Measurements from ENCODE around the gene FREM3.
A peak's percentile ranks its signal among the peaks of the same experiment; 100 is the strongest.
"Not testable (repeated sequence)": the region's sequence is repeated elsewhere in the genome, so short reads cannot be mapped to it uniquely, and the experiment has no call there.

FREM3 gene

DNA sequence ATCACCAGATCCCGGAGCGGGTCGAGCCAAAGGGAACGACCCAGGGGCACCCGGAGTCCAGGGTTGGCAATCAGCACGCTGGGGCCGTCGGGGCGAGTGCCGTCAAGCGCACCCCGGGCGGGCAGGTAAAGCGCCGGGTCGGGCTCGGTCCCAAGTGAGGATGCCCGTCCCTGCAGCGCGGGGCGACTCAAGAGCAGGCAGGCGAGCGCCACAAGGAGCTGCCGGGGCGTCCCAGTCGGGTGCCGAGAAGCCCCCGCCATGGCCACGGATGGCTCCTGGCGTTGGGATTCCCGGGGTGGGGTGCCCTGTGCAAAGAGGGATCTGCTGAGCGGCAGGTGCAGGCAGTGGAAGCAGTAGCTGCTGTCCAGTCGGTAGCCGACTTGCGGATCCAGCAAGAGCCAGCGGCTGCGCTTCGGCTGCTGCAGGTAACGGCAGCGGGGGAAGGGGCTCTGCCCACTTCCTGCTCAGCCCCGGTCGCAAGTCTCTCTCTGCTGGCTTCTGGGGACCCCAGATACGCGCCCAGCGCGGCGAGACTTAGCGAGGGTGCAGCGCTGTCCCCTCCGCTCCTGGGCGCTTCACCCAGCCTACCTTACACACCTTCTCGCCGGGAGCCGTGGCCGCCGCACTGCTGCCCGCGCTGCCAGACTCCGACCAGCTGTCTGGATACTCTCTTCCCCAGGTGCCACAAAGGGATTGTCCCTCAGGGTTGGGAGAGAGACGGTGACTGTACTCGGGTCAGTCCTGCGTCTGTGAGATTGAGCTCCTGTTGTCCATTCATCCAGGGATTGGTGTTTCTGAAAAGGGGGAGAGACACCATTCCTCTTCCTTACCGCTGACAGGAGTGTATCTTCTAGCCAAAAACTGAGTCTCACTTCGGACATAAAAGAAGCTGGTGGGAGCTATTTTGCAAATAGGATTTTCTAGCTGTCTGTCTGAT is at the start of gene FREM3:
Gene FREM3 (minus strand): TSS at position 260 of the 937 bp plus-strand sequence. CDS start 0 bp downstream, at position 260.
- H3K4me3 ChIP-seq (ENCODE audit: low read depth, low read length), result peak within 1 kb of the TSS; percentile 61
- peak within 1 kb of the TSS; percentile 56 for H3K9ac ChIP-seq (ENCODE audit: low read depth, low read length)
- no peaks in the 10 kb centered on the region for H3K36me3 ChIP-seq (ENCODE audit: control insufficient read depth, insufficient read depth, low read length)
- no peaks in the 10 kb centered on the region for H3K4me1 ChIP-seq (ENCODE audit: control insufficient read depth, insufficient read depth, low read length)
- H3K27me3 ChIP-seq (ENCODE audit: control insufficient read depth, insufficient read depth, low read length), result peaks cover 60% of the 10 kb centered on the region
- no peaks in the 10 kb centered on the region for H3K9me3 ChIP-seq (ENCODE audit: control insufficient read depth, insufficient read depth, low read length)

DNA sequence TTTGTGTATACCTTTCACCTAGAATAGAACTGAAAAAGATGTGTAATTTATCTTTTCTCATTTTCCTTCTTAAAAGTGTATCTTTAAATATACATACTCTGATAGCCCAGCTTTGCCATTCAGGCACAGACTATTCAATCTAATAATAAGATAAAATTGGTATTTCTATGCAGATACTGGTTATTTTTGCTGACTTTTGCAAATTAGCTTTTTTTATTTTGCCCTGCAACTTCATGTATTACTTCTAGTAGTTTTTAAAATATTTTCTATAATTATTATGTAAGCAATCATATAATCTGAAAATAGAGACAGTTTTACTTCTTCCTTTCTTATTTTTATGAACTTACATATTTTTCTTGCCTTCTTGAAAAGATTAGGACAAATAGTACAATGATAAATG is 45.4 kb upstream of the FREM3 start:
- no peak overlapping the region for H3K4me3 ChIP-seq (ENCODE audit: low read depth, low read length)
- no peak overlapping the region for H3K9ac ChIP-seq (ENCODE audit: low read depth, low read length)
- H3K36me3 ChIP-seq (ENCODE audit: control insufficient read depth, insufficient read depth, low read length), result no peaks in the 10 kb centered on the region
- H3K4me1 ChIP-seq (ENCODE audit: control insufficient read depth, insufficient read depth, low read length), result no peaks in the 10 kb centered on the region
- H3K27me3 ChIP-seq (ENCODE audit: control insufficient read depth, insufficient read depth, low read length), result no peaks in the 10 kb centered on the region
- no peaks in the 10 kb centered on the region for H3K9me3 ChIP-seq (ENCODE audit: control insufficient read depth, insufficient read depth, low read length)

DNA sequence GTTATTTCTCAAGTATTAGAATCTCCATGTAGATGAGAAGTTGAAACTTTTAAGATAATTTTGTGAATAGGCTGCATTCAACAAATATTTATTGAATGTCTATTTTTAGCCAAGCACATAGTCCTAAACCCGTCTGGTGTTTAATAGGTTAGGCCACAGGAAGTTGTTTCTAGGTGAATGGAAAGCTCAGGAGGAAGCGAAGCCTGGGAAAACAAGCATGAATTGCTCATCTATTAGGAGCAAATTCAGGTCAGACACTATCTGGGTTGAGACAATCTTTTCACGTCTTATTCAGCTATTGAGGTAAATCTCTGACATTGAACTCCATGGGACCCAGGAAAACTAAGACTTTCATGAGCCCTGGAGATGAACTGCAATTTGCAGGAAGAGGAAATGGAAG is 43.1 kb upstream of the FREM3 start:
- no peak overlapping the region for H3K4me3 ChIP-seq (ENCODE audit: low read depth, low read length)
- no peaks in the 10 kb centered on the region for H3K36me3 ChIP-seq (ENCODE audit: control insufficient read depth, insufficient read depth, low read length)
- H3K4me1 ChIP-seq (ENCODE audit: control insufficient read depth, insufficient read depth, low read length), result no peaks in the 10 kb centered on the region
- H3K9ac ChIP-seq (ENCODE audit: low read depth, low read length), result no peak overlapping the region
- no peaks in the 10 kb centered on the region for H3K9me3 ChIP-seq (ENCODE audit: control insufficient read depth, insufficient read depth, low read length)
- no peaks in the 10 kb centered on the region for H3K27me3 ChIP-seq (ENCODE audit: control insufficient read depth, insufficient read depth, low read length)

DNA sequence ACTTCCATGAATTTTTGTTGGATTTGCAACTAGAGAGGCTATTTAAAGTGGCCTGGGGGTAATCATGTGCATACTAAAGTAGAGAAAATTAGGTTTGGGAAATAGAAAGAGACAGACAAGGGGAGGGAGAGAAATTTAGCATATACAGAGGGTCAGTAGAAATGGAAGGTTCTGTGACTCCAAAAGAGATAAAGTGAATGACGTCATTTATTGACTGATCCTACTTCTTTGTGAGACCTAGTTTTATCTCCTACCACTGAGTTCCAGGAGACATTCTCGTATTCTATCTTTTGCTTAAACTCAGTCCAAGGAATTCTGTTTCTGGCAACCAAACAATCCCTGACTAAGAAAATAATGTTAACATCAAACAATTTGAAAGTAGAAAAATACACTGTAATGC is 42.4 kb upstream of the FREM3 start:
- no peaks in the 10 kb centered on the region for H3K4me1 ChIP-seq (ENCODE audit: control insufficient read depth, insufficient read depth, low read length)
- H3K36me3 ChIP-seq (ENCODE audit: control insufficient read depth, insufficient read depth, low read length), result no peaks in the 10 kb centered on the region
- no peaks in the 10 kb centered on the region for H3K27me3 ChIP-seq (ENCODE audit: control insufficient read depth, insufficient read depth, low read length)
- no peak overlapping the region for H3K9ac ChIP-seq (ENCODE audit: low read depth, low read length)
- H3K9me3 ChIP-seq (ENCODE audit: control insufficient read depth, insufficient read depth, low read length), result no peaks in the 10 kb centered on the region
- no peak overlapping the region for H3K4me3 ChIP-seq (ENCODE audit: low read depth, low read length)

DNA sequence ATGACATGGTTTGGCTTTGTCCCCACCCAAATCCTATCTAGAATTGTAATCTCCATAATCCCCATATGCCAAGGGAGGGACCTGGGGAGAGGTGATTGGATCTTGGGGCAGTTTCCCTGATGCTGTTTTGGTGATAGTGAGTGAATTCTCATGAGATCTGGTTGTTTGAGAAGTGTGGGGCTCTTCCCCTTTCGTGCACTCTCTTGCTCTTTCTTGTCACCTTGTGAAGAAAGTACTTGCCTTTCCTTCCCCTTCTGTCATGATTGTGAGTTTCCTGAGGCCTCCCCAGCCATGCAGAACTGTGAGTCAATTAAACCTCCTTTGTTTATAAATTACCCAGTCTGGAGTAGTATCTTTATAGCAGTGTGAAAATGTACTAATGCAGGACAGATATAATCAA is 36.4 kb upstream of the FREM3 start:
- no peaks in the 10 kb centered on the region for H3K27me3 ChIP-seq (ENCODE audit: control insufficient read depth, insufficient read depth, low read length)
- H3K4me1 ChIP-seq (ENCODE audit: control insufficient read depth, insufficient read depth, low read length), result no peaks in the 10 kb centered on the region
- no peaks in the 10 kb centered on the region for H3K36me3 ChIP-seq (ENCODE audit: control insufficient read depth, insufficient read depth, low read length)
- H3K9me3 ChIP-seq (ENCODE audit: control insufficient read depth, insufficient read depth, low read length), result no peaks in the 10 kb centered on the region
- H3K4me3 ChIP-seq (ENCODE audit: low read depth, low read length), result no peak overlapping the region
- H3K9ac ChIP-seq (ENCODE audit: low read depth, low read length), result no peak overlapping the region

DNA sequence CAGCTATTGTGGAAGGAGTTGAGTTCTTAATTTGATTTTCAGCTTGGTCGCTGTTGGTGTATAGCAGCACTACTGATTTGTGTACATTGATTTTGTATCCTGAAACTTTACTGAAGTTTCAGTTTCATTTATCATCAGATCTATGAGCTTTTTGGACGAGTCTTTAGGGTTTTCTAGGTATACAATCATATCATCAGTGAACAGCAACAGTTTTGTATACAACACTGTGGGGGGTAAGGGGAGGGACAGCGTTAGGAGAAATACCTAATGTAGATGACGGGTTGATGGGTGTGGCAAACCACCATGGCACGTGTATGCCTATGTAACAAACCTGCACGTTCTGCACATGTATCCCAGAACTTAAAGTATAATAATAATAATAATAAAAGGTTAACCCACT is 35.6 kb upstream of the FREM3 start:
- H3K9me3 ChIP-seq (ENCODE audit: control insufficient read depth, insufficient read depth, low read length); H3K9ac ChIP-seq (ENCODE audit: low read depth, low read length); H3K4me1 ChIP-seq (ENCODE audit: control insufficient read depth, insufficient read depth, low read length); H3K36me3 ChIP-seq (ENCODE audit: control insufficient read depth, insufficient read depth, low read length); H3K4me3 ChIP-seq (ENCODE audit: low read depth, low read length); H3K27me3 ChIP-seq (ENCODE audit: control insufficient read depth, insufficient read depth, low read length): not testable (repeated sequence)

DNA sequence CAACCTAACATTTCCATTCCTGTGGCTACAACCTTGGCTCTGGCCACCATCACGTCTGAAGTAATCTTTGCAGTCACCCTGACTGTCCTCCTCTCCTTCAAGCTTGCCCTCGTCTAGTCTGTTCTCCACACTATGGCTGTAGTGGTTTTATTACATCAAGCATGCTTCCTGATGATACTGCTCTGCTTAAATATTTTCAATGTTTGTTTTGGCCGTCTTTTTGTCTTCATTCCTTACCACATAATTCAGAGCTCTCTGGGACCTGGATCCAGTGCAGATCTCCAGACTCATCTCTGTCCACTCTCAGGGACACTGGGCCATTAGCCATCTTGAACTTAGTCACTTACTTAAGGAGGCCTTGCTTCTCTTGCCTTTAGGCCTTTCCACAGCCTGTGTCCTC is 27.7 kb upstream of the FREM3 start:
- H3K4me3 ChIP-seq (ENCODE audit: low read depth, low read length), result no peak overlapping the region
- no peaks in the 10 kb centered on the region for H3K27me3 ChIP-seq (ENCODE audit: control insufficient read depth, insufficient read depth, low read length)
- H3K4me1 ChIP-seq (ENCODE audit: control insufficient read depth, insufficient read depth, low read length), result no peaks in the 10 kb centered on the region
- H3K9ac ChIP-seq (ENCODE audit: low read depth, low read length), result no peak overlapping the region
- no peaks in the 10 kb centered on the region for H3K36me3 ChIP-seq (ENCODE audit: control insufficient read depth, insufficient read depth, low read length)
- H3K9me3 ChIP-seq (ENCODE audit: control insufficient read depth, insufficient read depth, low read length), result no peaks in the 10 kb centered on the region

DNA sequence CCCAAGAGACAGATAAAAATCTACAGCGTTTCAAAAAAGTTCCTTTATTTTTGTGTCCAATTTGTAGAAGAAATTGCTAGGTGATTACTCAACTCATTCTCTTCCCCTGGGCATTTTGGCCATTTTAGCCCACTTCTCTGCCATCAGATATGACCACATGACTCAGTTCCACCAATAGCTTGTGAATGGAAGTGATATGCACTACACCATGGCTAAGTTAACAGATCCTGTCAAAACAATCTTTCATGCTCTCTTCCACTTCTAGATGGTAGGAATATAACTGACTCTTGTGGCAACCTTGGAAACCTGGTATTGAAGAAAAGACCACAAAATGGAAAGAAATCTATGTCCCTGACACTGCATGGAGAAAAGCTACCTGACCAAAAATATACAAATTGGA is 26.2 kb upstream of the FREM3 start:
- Histone ChIP-seq H3K27me3 (ENCODE audit: control insufficient read depth, insufficient read depth, low read length) (no peaks in the 10 kb centered on the region), H3K4me3 (ENCODE audit: low read depth, low read length) (no peak overlapping the region), H3K4me1 (ENCODE audit: control insufficient read depth, insufficient read depth, low read length) (no peaks in the 10 kb centered on the region), H3K36me3 (ENCODE audit: control insufficient read depth, insufficient read depth, low read length) (no peaks in the 10 kb centered on the region), H3K9me3 (ENCODE audit: control insufficient read depth, insufficient read depth, low read length) (no peaks in the 10 kb centered on the region), H3K9ac (ENCODE audit: low read depth, low read length) (no peak overlapping the region)

DNA sequence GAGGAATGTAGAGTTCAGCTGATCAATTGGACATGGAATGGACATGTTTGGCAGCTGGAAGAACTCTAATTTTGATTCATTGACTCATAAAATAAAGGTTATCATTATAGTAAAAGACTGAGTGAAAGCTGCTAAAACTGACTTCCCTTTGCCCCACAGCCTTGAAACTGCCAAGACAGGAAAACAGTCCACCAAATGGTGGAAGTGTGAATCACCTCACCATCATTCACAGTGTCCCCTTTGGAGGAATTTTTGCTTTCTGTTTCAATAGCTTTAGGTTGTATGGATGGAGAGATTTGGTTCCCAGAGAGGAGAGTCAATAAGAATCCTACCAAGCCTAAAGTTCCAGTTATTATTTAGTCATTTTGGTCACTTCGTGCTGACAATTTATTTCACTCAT is 20.8 kb upstream of the FREM3 start:
- H3K4me1 ChIP-seq (ENCODE audit: control insufficient read depth, insufficient read depth, low read length), result no peaks in the 10 kb centered on the region
- no peak overlapping the region for H3K4me3 ChIP-seq (ENCODE audit: low read depth, low read length)
- H3K36me3 ChIP-seq (ENCODE audit: control insufficient read depth, insufficient read depth, low read length), result no peaks in the 10 kb centered on the region
- no peaks in the 10 kb centered on the region for H3K27me3 ChIP-seq (ENCODE audit: control insufficient read depth, insufficient read depth, low read length)
- H3K9me3 ChIP-seq (ENCODE audit: control insufficient read depth, insufficient read depth, low read length), result no peaks in the 10 kb centered on the region
- H3K9ac ChIP-seq (ENCODE audit: low read depth, low read length), result no peak overlapping the region

DNA sequence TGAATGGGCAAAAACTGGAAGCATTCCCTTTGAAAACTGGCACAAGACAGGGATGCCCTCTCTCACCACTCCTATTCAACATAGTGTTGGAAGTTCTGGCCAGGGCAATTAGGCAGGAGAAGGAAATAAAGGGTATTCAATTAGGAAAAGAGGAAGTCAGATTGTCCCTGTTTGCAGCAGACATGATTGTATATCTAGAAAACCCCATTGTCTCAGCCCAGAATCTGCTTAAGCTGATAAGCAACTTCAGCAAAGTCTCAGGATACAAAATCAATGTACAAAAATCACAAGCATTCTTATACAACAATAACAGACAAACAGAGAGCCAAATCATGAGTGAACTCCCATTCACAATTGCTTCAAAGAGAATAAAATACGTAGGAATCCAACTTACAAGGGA is 18.3 kb upstream of the FREM3 start:
- not testable (repeated sequence) for H3K4me3 ChIP-seq (ENCODE audit: low read depth, low read length); H3K27me3 ChIP-seq (ENCODE audit: control insufficient read depth, insufficient read depth, low read length); H3K4me1 ChIP-seq (ENCODE audit: control insufficient read depth, insufficient read depth, low read length)

DNA sequence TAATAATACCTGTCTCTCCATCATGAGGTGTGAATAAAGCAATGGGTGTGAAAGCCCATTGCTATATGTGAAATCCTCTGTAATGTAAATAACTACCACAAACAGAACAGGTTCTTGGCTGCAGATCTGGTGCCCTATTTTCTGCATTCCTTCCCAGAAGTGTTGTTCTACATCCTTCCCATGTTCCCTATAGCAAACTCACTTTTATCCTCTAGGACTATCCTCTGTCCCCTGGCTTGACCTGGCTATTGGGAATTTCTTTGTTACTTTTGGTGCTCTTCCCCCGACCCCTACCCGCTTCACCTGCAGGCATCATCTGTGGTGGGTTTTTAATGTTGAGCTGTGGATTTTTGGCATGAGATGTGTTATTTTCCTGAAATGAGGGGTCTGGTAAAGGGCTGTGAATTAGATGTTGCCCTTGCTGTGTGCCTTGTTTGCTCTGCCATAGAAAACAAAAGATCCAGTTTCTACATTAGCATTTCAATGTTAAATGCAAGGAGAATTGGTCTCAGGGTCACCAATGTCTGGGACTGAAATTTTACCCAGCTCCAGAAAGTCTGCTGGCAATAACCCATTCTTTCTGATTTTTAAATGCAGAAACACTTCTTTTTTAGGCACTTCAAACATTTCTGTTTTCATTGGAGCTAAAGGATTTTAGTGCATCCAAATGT is 13.6 kb upstream of the FREM3 start:
- peaks cover 13% of the 10 kb centered on the region for H3K4me1 ChIP-seq (ENCODE audit: control insufficient read depth, insufficient read depth, low read length)
- no peaks in the 10 kb centered on the region for H3K27me3 ChIP-seq (ENCODE audit: control insufficient read depth, insufficient read depth, low read length)
- H3K4me3 ChIP-seq (ENCODE audit: low read depth, low read length), result no peak overlapping the region
- no peaks in the 10 kb centered on the region for H3K9me3 ChIP-seq (ENCODE audit: control insufficient read depth, insufficient read depth, low read length)
- H3K9ac ChIP-seq (ENCODE audit: low read depth, low read length), result no peak overlapping the region
- H3K36me3 ChIP-seq (ENCODE audit: control insufficient read depth, insufficient read depth, low read length), result no peaks in the 10 kb centered on the region

More for the DNA sequence above, 18.3 kb upstream of the FREM3 start:
- not testable (repeated sequence) for H3K9ac ChIP-seq (ENCODE audit: low read depth, low read length); H3K36me3 ChIP-seq (ENCODE audit: control insufficient read depth, insufficient read depth, low read length); H3K9me3 ChIP-seq (ENCODE audit: control insufficient read depth, insufficient read depth, low read length)

DNA sequence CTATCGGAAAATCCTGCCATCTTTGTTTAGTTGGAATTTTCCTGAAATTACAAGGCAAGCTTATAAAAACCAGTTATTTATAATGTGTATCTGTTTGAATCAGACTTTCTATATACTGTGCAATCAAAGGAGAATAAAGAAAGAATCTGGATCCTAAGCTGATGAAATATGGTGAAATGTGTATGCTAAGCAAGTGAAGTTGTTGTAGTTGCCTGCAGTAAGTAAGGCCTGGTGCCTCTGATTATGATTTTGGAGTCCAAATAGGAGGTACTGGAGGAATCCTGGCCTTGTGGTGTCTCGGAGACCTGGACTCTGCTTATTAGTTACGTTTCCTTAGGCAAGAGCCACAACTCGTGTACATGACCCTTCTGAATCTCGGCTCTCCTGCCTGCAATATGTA is 13.1 kb upstream of the FREM3 start:
- no peak overlapping the region for H3K9ac ChIP-seq (ENCODE audit: low read depth, low read length)
- no peaks in the 10 kb centered on the region for H3K27me3 ChIP-seq (ENCODE audit: control insufficient read depth, insufficient read depth, low read length)
- H3K4me1 ChIP-seq (ENCODE audit: control insufficient read depth, insufficient read depth, low read length), result peaks cover 13% of the 10 kb centered on the region
- H3K9me3 ChIP-seq (ENCODE audit: control insufficient read depth, insufficient read depth, low read length), result no peaks in the 10 kb centered on the region
- no peaks in the 10 kb centered on the region for H3K36me3 ChIP-seq (ENCODE audit: control insufficient read depth, insufficient read depth, low read length)
- H3K4me3 ChIP-seq (ENCODE audit: low read depth, low read length), result no peak overlapping the region
